H1 (cell line): ENCODE data around the gene TGFB2. TPM values are rescaled to one million over a fixed set of nuclear protein-coding genes. Genes with fewer than 3 reads are reported as not detected.

Experiments
- CTCF ChIA-PET: fragments of 300-600 bp; sonication (Branson Sonifier 250); formaldehyde crosslinking; loops from one replicate; lab custom pipeline; 2021; ENCODE audit not compliant: partially characterized antibody; lab: Charles Lee
- POLR2A ChIA-PET: fragments of 300-600 bp; sonication (Branson Sonifier 250); formaldehyde crosslinking; loops from one replicate; lab custom pipeline; 2021; ENCODE audit warnings: inconsistent platforms; ENCODE audit not compliant: partially characterized antibody; lab: Charles Lee
- DNase-seq, 2 experiments: peaks; one replicate each; pipeline versions ENCODE4 v3.0.0 to v3.0.0-alpha.2; 2010 to 2022; ENCODE audit warnings: low spot score in 2 of 2, low read depth in 1 of 2, mixed read lengths in 1 of 2
- FAIRE-seq: peaks from 2 replicates; lab custom pipeline; 2011; peaks lifted over from hg19 to GRCh38; lab: Jason Lieb, UNC
- H2AFZ ChIP-seq: 2 replicates; pipeline ENCODE4 v1.8.1; 2012; ENCODE audit warnings: low read length, inconsistent platforms
- H2AK5ac ChIP-seq: 2 replicates; pipeline ENCODE4 v1.6.1; 2013; ENCODE audit warnings: low read depth, low read length
- H2BK120ac ChIP-seq: replicated peaks from 2 replicates; pipeline ENCODE3; 2013; ENCODE audit warnings: low read depth, low read length, inconsistent platforms
- H2BK12ac ChIP-seq: 2 replicates; pipeline ENCODE4 v1.6.1; 2013; ENCODE audit warnings: low read depth, low read length
- H2BK15ac ChIP-seq: 2 replicates; pipeline ENCODE4 v1.6.1; 2013; ENCODE audit warnings: low read length
- H2BK20ac ChIP-seq: 2 replicates; pipeline ENCODE4 v1.6.1; 2013; ENCODE audit warnings: low read length
- H2BK5ac ChIP-seq: 2 replicates; pipeline ENCODE4 v1.6.1; 2013; ENCODE audit warnings: low read depth, low read length
- H3K14ac ChIP-seq: 2 replicates; pipeline ENCODE4 v1.6.1; 2013; ENCODE audit warnings: inconsistent platforms; ENCODE audit not compliant: insufficient read length
- H3K18ac ChIP-seq: 2 replicates; pipeline ENCODE4 v1.6.1; 2013; ENCODE audit warnings: low read length; ENCODE audit errors: extremely low read depth
- H3K23ac ChIP-seq: 2 replicates; pipeline ENCODE4 v1.6.1; 2013; ENCODE audit warnings: inconsistent platforms; ENCODE audit not compliant: insufficient read length
- H3K23me2 ChIP-seq: 2 replicates; pipeline ENCODE4 v1.6.1; 2013; ENCODE audit warnings: low read depth, low read length
- H3K27ac ChIP-seq: 2 replicates; pipeline ENCODE4 v1.6.1; 2011; ENCODE audit warnings: low read depth, low read length, inconsistent platforms
- H3K27me3 ChIP-seq, 4 experiments: replicated peaks in 1 of 4; 1 replicate in 1 of 4; 2 replicates in 3 of 4; pipeline versions ENCODE4 v1.6.1 to v1.8.1; 2011 to 2013; ENCODE audit warnings: low read length in 3 of 4, mild to moderate bottlenecking in 3 of 4, inconsistent platforms in 2 of 4, mixed read lengths in 2 of 4, moderate library complexity in 1 of 4; ENCODE audit not compliant: control insufficient read depth in 3 of 4, insufficient read depth in 3 of 4; ENCODE audit errors: extremely low read depth in 1 of 4
- H3K36me3 ChIP-seq, 4 experiments: 2 replicates each; pipeline versions ENCODE4 v1.6.1 to v1.8.1; 2011 to 2013; ENCODE audit warnings: mild to moderate bottlenecking in 4 of 4, low read length in 3 of 4, moderate library complexity in 2 of 4, control low read depth in 1 of 4, inconsistent platforms in 1 of 4; ENCODE audit not compliant: insufficient read depth in 4 of 4, control insufficient read depth in 2 of 4
- H3K4ac ChIP-seq: replicated peaks from 2 replicates; pipeline ENCODE3; 2013; ENCODE audit warnings: low read length, low read depth, mixed read lengths, inconsistent platforms; ENCODE audit not compliant: insufficient read length
- H3K4me1 ChIP-seq, 4 experiments: replicated peaks in 1 of 4; 1 replicate in 1 of 4; 2 replicates in 3 of 4; pipeline versions ENCODE4 v1.6.1 to v1.8.1; 2011 to 2013; ENCODE audit warnings: low read length in 3 of 4, inconsistent platforms in 2 of 4, mixed read lengths in 1 of 4; ENCODE audit not compliant: insufficient read depth in 4 of 4, control insufficient read depth in 3 of 4
- H3K4me2 ChIP-seq, 2 experiments: 2 replicates each; pipeline versions ENCODE4 v1.6.1 to v1.8.1; 2011 to 2013; ENCODE audit warnings: low read depth in 2 of 2, low read length in 2 of 2, control low read depth in 1 of 2, inconsistent platforms in 1 of 2, mild to moderate bottlenecking in 1 of 2; ENCODE audit not compliant: insufficient read depth in 1 of 2
- H3K4me3 ChIP-seq, 4 experiments: fragments of 200-600, 300-600 bp in 1 of 4; sonication (generic), shearing (Covaris generic), sonication (Bioruptor Twin) in 1 of 4; 2 replicates each; pipeline versions ENCODE4 v1.5.1 to v1.8.1; 2011 to 2016; ENCODE audit warnings: low read length in 4 of 4, low read depth in 3 of 4, control low read depth in 2 of 4, inconsistent platforms in 2 of 4, mild to moderate bottlenecking in 2 of 4, mixed read lengths in 1 of 4, moderate library complexity in 1 of 4; ENCODE audit not compliant: insufficient read depth in 2 of 4; ENCODE audit errors: extremely low read depth in 1 of 4
- H3K56ac ChIP-seq: replicated peaks from 2 replicates; pipeline ENCODE3; 2013; ENCODE audit warnings: low read depth, mild to moderate bottlenecking, mixed read lengths, low read length, inconsistent platforms; ENCODE audit not compliant: insufficient read length
- H3K79me1 ChIP-seq: 2 replicates; pipeline ENCODE4 v1.6.1; 2013; ENCODE audit warnings: low read depth, low read length, control low read depth
- H3K79me2 ChIP-seq, 2 experiments: 2 replicates each; pipeline versions ENCODE4 v1.6.1 to v1.8.1; 2012 to 2013; ENCODE audit warnings: low read length in 2 of 2, mild to moderate bottlenecking in 2 of 2, inconsistent platforms in 1 of 2; ENCODE audit not compliant: insufficient read depth in 2 of 2, control insufficient read depth in 1 of 2
- H3K9ac ChIP-seq, 4 experiments: replicated peaks in 1 of 4; 1 replicate in 1 of 4; 2 replicates in 3 of 4; pipeline versions ENCODE4 v1.6.1 to v1.8.1; 2011 to 2013; ENCODE audit warnings: low read depth in 3 of 4, low read length in 3 of 4, control low read depth in 2 of 4, mild to moderate bottlenecking in 2 of 4, moderate library complexity in 2 of 4, inconsistent platforms in 1 of 4; ENCODE audit errors: extremely low read depth in 1 of 4
- H3K9me3 ChIP-seq, 2 experiments: 2 replicates each; pipeline versions ENCODE4 v1.6.1 to v1.8.1; 2012 to 2013; ENCODE audit warnings: mild to moderate bottlenecking in 2 of 2, moderate library complexity in 2 of 2, control low read depth in 1 of 2, inconsistent platforms in 1 of 2, low read depth in 1 of 2, low read length in 1 of 2, mixed read lengths in 1 of 2; ENCODE audit not compliant: insufficient read depth in 2 of 2
- H4K20me1 ChIP-seq, 2 experiments: replicated peaks in 1 of 2; 2 replicates each; pipeline versions ENCODE3 to v1.8.1; 2011 to 2013; ENCODE audit warnings: inconsistent platforms in 2 of 2, low read length in 2 of 2, mild to moderate bottlenecking in 1 of 2; ENCODE audit not compliant: insufficient read depth in 2 of 2, control insufficient read depth in 1 of 2
- H4K5ac ChIP-seq: 2 replicates; pipeline ENCODE4 v1.6.1; 2013; ENCODE audit warnings: low read length, low read depth, mixed read lengths, inconsistent platforms; ENCODE audit not compliant: insufficient read length
- H4K8ac ChIP-seq: 2 replicates; pipeline ENCODE4 v1.8.0; 2013; ENCODE audit warnings: mild to moderate bottlenecking, moderate library complexity, low read length, inconsistent platforms; ENCODE audit not compliant: insufficient read depth; ENCODE audit errors: extremely low read depth
- H4K91ac ChIP-seq: replicated peaks from 2 replicates; pipeline ENCODE3; 2013; ENCODE audit warnings: low read length, mixed read lengths, inconsistent platforms; ENCODE audit not compliant: insufficient read length
- ASH2L ChIP-seq: fragments of 200-600, 300-600 bp; sonication (generic); IDR thresholded peaks from one replicate; pipeline ENCODE4 v1.7.1; 2017; ENCODE audit warnings: low read length
- ATF2 ChIP-seq: IDR thresholded peaks from 2 replicates; pipeline ENCODE4 v1.6.1; 2012; ENCODE audit warnings: low read length, inconsistent platforms
- EGR1 ChIP-seq: IDR thresholded peaks from 2 replicates; pipeline ENCODE4 v1.6.1; 2011; ENCODE audit warnings: low read depth, low read length, borderline replicate concordance
- EZH2 ChIP-seq: fragments of 200-600 bp; sonication (generic); IDR thresholded peaks from 2 replicates; pipeline ENCODE4 v1.7.1; 2012; ENCODE audit warnings: low read depth, mild to moderate bottlenecking, moderate library complexity, low read length, inconsistent platforms; ENCODE audit not compliant: severe bottlenecking
- FOSL1 ChIP-seq: IDR thresholded peaks from 2 replicates; pipeline ENCODE4 v1.6.1; 2011; ENCODE audit warnings: mild to moderate bottlenecking, low read depth, low read length, moderate library complexity; ENCODE audit not compliant: insufficient read depth
- JUN ChIP-seq: IDR thresholded peaks from 2 replicates; pipeline ENCODE4 v1.6.1; 2011; ENCODE audit warnings: low read depth, mild to moderate bottlenecking, improper control_type of control experiment, low read length
- MAFK ChIP-seq: IDR thresholded peaks from 2 replicates; pipeline ENCODE4 v1.6.1; 2012; ENCODE audit warnings: low read depth, mild to moderate bottlenecking, improper control_type of control experiment, low read length
- MAX ChIP-seq: IDR thresholded peaks from 2 replicates; pipeline ENCODE4 v1.6.1; 2012; ENCODE audit warnings: inconsistent platforms
- SIN3A ChIP-seq, 2 experiments: IDR thresholded peaks in 1 of 2; conservative IDR thresholded peaks in 1 of 2; 2 replicates each; pipeline ENCODE4 v1.6.1; 2011 to 2012; ENCODE audit warnings: low read length in 2 of 2, improper control_type of control experiment in 1 of 2, low read depth in 1 of 2, mild to moderate bottlenecking in 1 of 2
- SIX5 ChIP-seq: IDR thresholded peaks from 2 replicates; pipeline ENCODE4 v1.6.1; 2011; ENCODE audit warnings: mild to moderate bottlenecking, low read depth, low read length
- SP4 ChIP-seq: IDR thresholded peaks from 2 replicates; pipeline ENCODE4 v1.6.1; 2012; ENCODE audit warnings: low read length, inconsistent platforms
- TCF12 ChIP-seq: IDR thresholded peaks from 2 replicates; pipeline ENCODE4 v1.6.1; 2011; ENCODE audit warnings: low read depth, mild to moderate bottlenecking, low read length
- WGBS, 2 experiments: shearing (Covaris generic) in 1 of 2; methylation state at CpG; one replicate each; pipeline versions ENCODE4 v1.1.6 to v1.1.7; 2013 to 2015; ENCODE audit warnings: low lambda C conversion rate in 2 of 2, mixed read lengths in 2 of 2, inconsistent platforms in 1 of 2, low coverage in 1 of 2, missing lambda C conversion rate in 1 of 2; ENCODE audit not compliant: insufficient replicate concordance in 2 of 2, insufficient coverage in 1 of 2, insufficient read length in 1 of 2; ENCODE audit errors: extremely low coverage in 1 of 2, missing lambda C conversion rate in 1 of 2; 5-methylcytosine and 5-hydroxymethylcytosine counted together
- polyA plus RNA-seq, 7 experiments: library from polyadenylated mRNA; depleted of rRNA in 3 of 7; stranded (reverse) in 5 of 7; unstranded in 2 of 7; fragments of >200 nt in 5 of 7; fragments of 200-250 nt in 2 of 7; gene quantifications; 1 replicate in 5 of 7; 2 replicates in 1 of 7; 4 replicates in 1 of 7; pipeline versions ENCODE4 v1.2.1 to v1.2.3, GENCODE V29; 2011 to 2013; ENCODE audit warnings: missing spikeins in 2 of 7, mixed read lengths in 2 of 7
- total RNA-seq: library from RNA; stranded (reverse); fragmentation: NEBNext Ultra II Directional; extraction: Animal tissue kit (Norgen Biotek cat#: 25700); gene quantifications from 2 replicates; pipeline ENCODE4 v1.2.1, GENCODE V29; 2021

Gene TGFB2
- total and polyA plus RNA-seq, 2 of the 8 experiments (the other 6 are each of a cell fraction or from before 2014, with no cell fraction given) = 0.26 to 0.84 TPM

- H3K9me3 ChIP-seq = no peaks in the 10 kb centered on the region
- no peak overlapping the region for H3K18ac ChIP-seq
- H3K79me2 ChIP-seq = no peaks in the 10 kb centered on the region
- H3K4me3 ChIP-seq = no peak overlapping the region
- H4K5ac ChIP-seq = no peak overlapping the region
- no peak overlapping the region for H2BK15ac ChIP-seq
- H2BK12ac ChIP-seq = no peak overlapping the region
- ChIA-PET POLR2A (interaction anchor here (0.7 kb wide), 1 partner anchor 12 kb away, joined by 3 read pairs; no protein-coding TSS in a partner anchor), CTCF (interaction anchor here (1.1 to 1.5 kb wide), 3 partner anchors 8 to 82 kb away, joined by 3 to 4 read pairs (median 3); partner anchors contain the start of gene RRP15)
- WGBS, 2 experiments = 93% methylated on average over 4 of the region's 4 CpGs; no CpG with 5 or more reads in 1 of the 2 experiments
- H2AFZ ChIP-seq = no peak overlapping the region
- H3K23me2 ChIP-seq = peaks cover 18% of the 10 kb centered on the region
- no peak overlapping the region for H4K91ac ChIP-seq
- no peak overlapping the region for H2AK5ac ChIP-seq
- H2BK20ac ChIP-seq = no peak overlapping the region
- H3K79me1 ChIP-seq = no peaks in the 10 kb centered on the region
- H3K14ac ChIP-seq = no peak overlapping the region
- no peak overlapping the region for H3K4ac ChIP-seq
- H3K27me3 ChIP-seq = peaks cover 0 to 16% (median 6%) of the 10 kb centered on the region in 4 experiments; a peak in 5 of 7 replicates
- H4K20me1 ChIP-seq = no peaks in the 10 kb centered on the region
- H3K27ac ChIP-seq = no peak overlapping the region
- no peak overlapping the region for H3K4me2 ChIP-seq
- DNase-seq (no peak), FAIRE-seq (no peak)
- H3K56ac ChIP-seq = no peak overlapping the region
- no peak overlapping the region for H2BK5ac ChIP-seq
- no peak overlapping the region for H3K23ac ChIP-seq
- H2BK120ac ChIP-seq = no peak overlapping the region
- no peaks in the 10 kb centered on the region; a peak in 3 of 7 replicates for H3K4me1 ChIP-seq
- no peaks in the 10 kb centered on the region for H3K36me3 ChIP-seq
- H4K8ac ChIP-seq = no peak overlapping the region
- no peak overlapping the region for H3K9ac ChIP-seq
- TF ChIP-seq TCF12 (no peak), MAFK (no peak), SP4 (no peak), EGR1 (no peak), JUN (no peak), EZH2 (no peak), FOSL1 (no peak), SIN3A (conservative IDR thresholded peaks at IDR 0.05 in 1 of 2, IDR thresholded peaks at IDR 0.05 in 1 of 2; ENCODE audit: low read depth in 1 of 2, low read length in 2 of 2) (no peak), MAX (no peak), ASH2L (no peak), ATF2 (no peak), SIX5 (no peak)
Observed at GRCh38 chr1:218342091-218342490, 3.0 kb upstream of the TGFB2 start.
